ENCODE measurements around the gene ERICH2. TPM values are rescaled to one million over a fixed set of nuclear protein-coding genes. Genes with fewer than 3 reads are reported as not detected.

Gene ERICH2
- total and polyA plus RNA-seq, 2 of the 13 experiments (the other 11 are each of a cell fraction or from before 2014, with no cell fraction given): not detected

DNA sequence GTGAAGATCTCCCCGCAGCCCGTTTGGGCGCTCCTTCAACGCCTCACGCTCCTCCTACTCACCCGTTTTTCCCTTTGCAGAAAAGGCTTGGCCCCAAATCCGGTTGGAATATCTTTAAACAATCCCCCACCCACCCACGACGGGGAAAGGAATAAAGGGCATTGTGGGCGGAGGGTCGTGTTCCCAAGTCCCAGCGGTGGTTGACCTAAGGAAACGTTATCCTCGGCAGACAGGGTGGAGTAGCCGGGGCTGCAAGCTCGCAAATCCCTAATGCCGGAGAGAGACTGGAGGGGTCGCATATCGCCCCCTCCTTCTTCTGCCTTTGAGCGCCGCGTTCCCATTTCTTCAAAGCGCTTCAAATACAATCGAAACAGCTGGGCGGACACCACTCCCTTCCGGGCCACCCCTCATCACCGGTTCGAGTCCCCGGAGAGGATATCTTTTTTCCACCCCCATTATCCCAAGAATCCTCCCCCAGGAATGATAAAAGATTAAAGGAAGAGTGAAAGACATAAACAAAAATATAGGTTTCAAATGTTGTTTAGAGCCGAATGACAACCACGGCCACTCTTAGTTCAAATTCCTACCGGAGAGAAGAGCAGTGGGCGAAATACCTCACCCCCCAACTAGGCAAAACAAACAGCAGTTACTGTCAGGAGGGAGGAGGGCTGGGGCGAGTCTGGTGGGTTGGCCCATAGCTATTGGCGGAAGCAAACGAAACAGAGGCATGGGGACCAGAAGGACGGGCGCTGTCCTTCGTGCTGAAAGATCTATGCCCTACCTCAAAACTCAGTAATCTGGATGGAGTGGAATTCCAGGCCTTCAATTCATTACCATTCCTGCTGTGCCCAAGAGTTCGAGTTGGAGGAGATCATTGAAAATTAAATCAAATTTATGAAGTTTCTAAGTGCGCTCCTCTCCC is 43.7 kb downstream of the ERICH2 start (continued):
- TF ChIP-seq HBP1 (CRISPR knock-in tag; IDR thresholded peaks at IDR 0.05; ENCODE audit: low read depth) (peak; percentile 53; the same call in 1 of the 2 replicates), SALL1 (CRISPR knock-in tag; IDR thresholded peaks at IDR 0.05) (peak; percentile 53; the same call in 1 of the 2 replicates), HDAC2 (CRISPR knock-in tag; IDR thresholded peaks at IDR 0.05) (peak; percentile 49; the same call in 1 of the 2 replicates), ZNF12 (CRISPR knock-in tag; IDR thresholded peaks at IDR 0.05) (peak; percentile 45; the same call in 1 of the 2 replicates), ZFX (CRISPR knock-in tag; IDR thresholded peaks at IDR 0.05; ENCODE audit: low read depth) (peak; percentile 24; the same call in 1 of the 2 replicates), RARA (CRISPR knock-in tag; IDR thresholded peaks at IDR 0.05) (peak; percentile 47; the same call in 1 of the 2 replicates), MEIS1 (CRISPR knock-in tag; IDR thresholded peaks at IDR 0.05; ENCODE audit: borderline replicate concordance) (no peak), ZBTB7B (CRISPR knock-in tag; IDR thresholded peaks at IDR 0.05) (peak; percentile 21; the same call in 1 of the 2 replicates), HOXA7 (CRISPR knock-in tag; IDR thresholded peaks at IDR 0.05) (no peak), ZFP36 (IDR thresholded peaks at IDR 0.05; ENCODE audit: borderline replicate concordance, low read depth, low read length, partially characterized antibody) (no peak), ZNF780A (CRISPR knock-in tag; IDR thresholded peaks at IDR 0.05) (peak; percentile 65; the same call in 1 of the 2 replicates), SATB2 (CRISPR knock-in tag; IDR thresholded peaks at IDR 0.05) (0 out of 2 replicates have a peak, but pooled peaks have one; percentile 46), SIN3A (IDR thresholded peaks at IDR 0.05; ENCODE audit: borderline replicate concordance, low read depth, low read length) (peak; percentile 59; the same call in 1 of the 2 replicates), ZBTB26 (CRISPR knock-in tag; IDR thresholded peaks at IDR 0.05; ENCODE audit: borderline replicate concordance) (0 out of 2 replicates have a peak, but pooled peaks have one; percentile 46)
- TF ChIP-seq, protein P1, sequence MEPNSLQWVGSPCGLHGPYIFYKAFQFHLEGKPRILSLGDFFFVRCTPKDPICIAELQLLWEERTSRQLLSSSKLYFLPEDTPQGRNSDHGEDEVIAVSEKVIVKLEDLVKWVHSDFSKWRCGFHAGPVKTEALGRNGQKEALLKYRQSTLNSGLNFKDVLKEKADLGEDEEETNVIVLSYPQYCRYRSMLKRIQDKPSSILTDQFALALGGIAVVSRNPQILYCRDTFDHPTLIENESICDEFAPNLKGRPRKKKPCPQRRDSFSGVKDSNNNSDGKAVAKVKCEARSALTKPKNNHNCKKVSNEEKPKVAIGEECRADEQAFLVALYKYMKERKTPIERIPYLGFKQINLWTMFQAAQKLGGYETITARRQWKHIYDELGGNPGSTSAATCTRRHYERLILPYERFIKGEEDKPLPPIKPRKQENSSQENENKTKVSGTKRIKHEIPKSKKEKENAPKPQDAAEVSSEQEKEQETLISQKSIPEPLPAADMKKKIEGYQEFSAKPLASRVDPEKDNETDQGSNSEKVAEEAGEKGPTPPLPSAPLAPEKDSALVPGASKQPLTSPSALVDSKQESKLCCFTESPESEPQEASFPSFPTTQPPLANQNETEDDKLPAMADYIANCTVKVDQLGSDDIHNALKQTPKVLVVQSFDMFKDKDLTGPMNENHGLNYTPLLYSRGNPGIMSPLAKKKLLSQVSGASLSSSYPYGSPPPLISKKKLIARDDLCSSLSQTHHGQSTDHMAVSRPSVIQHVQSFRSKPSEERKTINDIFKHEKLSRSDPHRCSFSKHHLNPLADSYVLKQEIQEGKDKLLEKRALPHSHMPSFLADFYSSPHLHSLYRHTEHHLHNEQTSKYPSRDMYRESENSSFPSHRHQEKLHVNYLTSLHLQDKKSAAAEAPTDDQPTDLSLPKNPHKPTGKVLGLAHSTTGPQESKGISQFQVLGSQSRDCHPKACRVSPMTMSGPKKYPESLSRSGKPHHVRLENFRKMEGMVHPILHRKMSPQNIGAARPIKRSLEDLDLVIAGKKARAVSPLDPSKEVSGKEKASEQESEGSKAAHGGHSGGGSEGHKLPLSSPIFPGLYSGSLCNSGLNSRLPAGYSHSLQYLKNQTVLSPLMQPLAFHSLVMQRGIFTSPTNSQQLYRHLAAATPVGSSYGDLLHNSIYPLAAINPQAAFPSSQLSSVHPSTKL (CRISPR knock-in tag; IDR thresholded peaks at IDR 0.05): peak; percentile 48; the same call in 1 of the 2 replicates
- TF ChIP-seq, protein P2, sequence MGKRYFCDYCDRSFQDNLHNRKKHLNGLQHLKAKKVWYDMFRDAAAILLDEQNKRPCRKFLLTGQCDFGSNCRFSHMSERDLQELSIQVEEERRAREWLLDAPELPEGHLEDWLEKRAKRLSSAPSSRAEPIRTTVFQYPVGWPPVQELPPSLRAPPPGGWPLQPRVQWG (CRISPR knock-in tag; IDR thresholded peaks at IDR 0.05; ENCODE audit: borderline replicate concordance, low read depth): no peak
- TF ChIP-seq, protein P3, sequence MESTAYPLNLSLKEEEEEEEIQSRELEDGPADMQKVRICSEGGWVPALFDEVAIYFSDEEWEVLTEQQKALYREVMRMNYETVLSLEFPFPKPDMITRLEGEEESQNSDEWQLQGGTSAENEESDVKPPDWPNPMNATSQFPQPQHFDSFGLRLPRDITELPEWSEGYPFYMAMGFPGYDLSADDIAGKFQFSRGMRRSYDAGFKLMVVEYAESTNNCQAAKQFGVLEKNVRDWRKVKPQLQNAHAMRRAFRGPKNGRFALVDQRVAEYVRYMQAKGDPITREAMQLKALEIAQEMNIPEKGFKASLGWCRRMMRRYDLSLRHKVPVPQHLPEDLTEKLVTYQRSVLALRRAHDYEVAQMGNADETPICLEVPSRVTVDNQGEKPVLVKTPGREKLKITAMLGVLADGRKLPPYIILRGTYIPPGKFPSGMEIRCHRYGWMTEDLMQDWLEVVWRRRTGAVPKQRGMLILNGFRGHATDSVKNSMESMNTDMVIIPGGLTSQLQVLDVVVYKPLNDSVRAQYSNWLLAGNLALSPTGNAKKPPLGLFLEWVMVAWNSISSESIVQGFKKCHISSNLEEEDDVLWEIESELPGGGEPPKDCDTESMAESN (CRISPR knock-in tag; conservative IDR thresholded peaks at IDR 0.05): peak; percentile 59; the same call in 1 of the 2 replicates
